ENCODE measurements around the gene CBLN4. TPM values are rescaled to one million over a fixed set of nuclear protein-coding genes. Genes with fewer than 3 reads are reported as not detected.

Gene CBLN4
- total and polyA plus RNA-seq, 2 of the 8 experiments (the other 6 are each of a cell fraction or from before 2014, with no cell fraction given), result 0.03 to 0.13 TPM

DNA sequence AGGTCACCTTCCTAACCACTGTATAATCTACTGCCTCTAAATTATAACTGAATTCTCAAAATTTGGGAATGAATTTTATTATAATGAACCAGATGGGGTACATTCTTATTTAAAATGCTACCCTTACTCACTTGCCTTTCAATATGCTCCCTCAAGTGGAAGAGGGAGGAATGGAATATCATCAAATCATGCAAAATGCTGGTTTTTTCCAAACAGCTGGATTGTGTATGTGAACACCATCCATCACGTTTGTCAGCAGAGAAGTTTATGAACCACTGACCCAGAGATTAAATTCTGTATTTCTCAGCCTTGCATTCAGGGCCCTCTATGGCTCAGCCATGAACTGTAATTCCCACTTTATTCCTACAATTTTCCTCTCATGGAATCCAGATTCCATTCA is 40.5 kb downstream of the CBLN4 start:
- Histone ChIP-seq H2BK120ac (replicated peaks; ENCODE audit: low read depth, low read length) (no peak overlapping the region), H3K56ac (replicated peaks; ENCODE audit: insufficient read length, low read depth, low read length) (no peak overlapping the region), H3K9ac (replicated peaks in 1 of 4; ENCODE audit: extremely low read depth in 1 of 4, low read depth in 3 of 4, low read length in 3 of 4) (no peak overlapping the region), H3K18ac (ENCODE audit: extremely low read depth, low read length) (no peak overlapping the region), H2BK5ac (ENCODE audit: low read depth, low read length) (no peak overlapping the region), H4K8ac (ENCODE audit: extremely low read depth, insufficient read depth, low read length) (no peak overlapping the region), H2BK20ac (ENCODE audit: low read length) (no peak overlapping the region), H3K27me3 (replicated peaks in 1 of 4; ENCODE audit: control insufficient read depth in 3 of 4, extremely low read depth in 1 of 4, insufficient read depth in 3 of 4, low read length in 3 of 4) (no peaks in the 10 kb centered on the region), H3K14ac (ENCODE audit: insufficient read length) (no peak overlapping the region), H2AK5ac (ENCODE audit: low read depth, low read length) (no peak overlapping the region), H3K9me3 (ENCODE audit: insufficient read depth in 2 of 2, low read depth in 1 of 2, low read length in 1 of 2) (peaks cover 68 to 78% of the 10 kb centered on the region in 2 experiments), H2AFZ (ENCODE audit: low read length) (no peak overlapping the region), H2BK12ac (ENCODE audit: low read depth, low read length) (no peak overlapping the region), H2BK15ac (ENCODE audit: low read length) (no peak overlapping the region), H4K5ac (ENCODE audit: insufficient read length, low read depth, low read length) (no peak overlapping the region), H3K23ac (ENCODE audit: insufficient read length) (no peak overlapping the region), H3K4me2 (ENCODE audit: insufficient read depth in 1 of 2, low read depth in 2 of 2, low read length in 2 of 2) (no peak overlapping the region), H3K4ac (replicated peaks; ENCODE audit: insufficient read length, low read depth, low read length) (no peak overlapping the region), H3K79me2 (ENCODE audit: control insufficient read depth in 1 of 2, insufficient read depth in 2 of 2, low read length in 2 of 2) (no peaks in the 10 kb centered on the region), H3K27ac (ENCODE audit: low read depth, low read length) (no peak overlapping the region), H3K79me1 (ENCODE audit: low read depth, low read length) (no peaks in the 10 kb centered on the region), H3K4me3 (ENCODE audit: extremely low read depth in 1 of 4, insufficient read depth in 2 of 4, low read depth in 3 of 4, low read length in 4 of 4) (no peak overlapping the region), H3K4me1 (replicated peaks in 1 of 4; ENCODE audit: control insufficient read depth in 3 of 4, insufficient read depth in 4 of 4, low read length in 3 of 4) (no peaks in the 10 kb centered on the region), H3K23me2 (ENCODE audit: low read depth, low read length) (no peaks in the 10 kb centered on the region), H4K20me1 (replicated peaks in 1 of 2; ENCODE audit: control insufficient read depth in 1 of 2, insufficient read depth in 2 of 2, low read length in 2 of 2) (no peaks in the 10 kb centered on the region), H4K91ac (replicated peaks; ENCODE audit: insufficient read length, low read length) (no peak overlapping the region), H3K36me3 (ENCODE audit: control insufficient read depth in 2 of 4, insufficient read depth in 4 of 4, low read length in 3 of 4) (no peaks in the 10 kb centered on the region)
- FAIRE-seq (no peak), DNase-seq (ENCODE audit: low read depth in 1 of 2, low spot score in 2 of 2) (no peak)
- ChIA-PET CTCF (ENCODE audit: partially characterized antibody) (no interaction called here), POLR2A (ENCODE audit: partially characterized antibody) (no interaction called here)
- 47% methylated on average over 1 of the region's 1 CpG; no CpG with 5 or more reads in 1 of the 2 experiments for WGBS, 2 experiments (ENCODE audit: extremely low coverage in 1 of 2, insufficient coverage in 1 of 2, insufficient read length in 1 of 2, insufficient replicate concordance in 2 of 2, low coverage in 1 of 2, low lambda C conversion rate in 2 of 2, missing lambda C conversion rate in 1 of 2)
- TF ChIP-seq CTCF (IDR thresholded peaks at IDR 0.05; ENCODE audit: control extremely low read depth in 1 of 3, insufficient read depth in 1 of 3, low read depth in 1 of 3, low read length in 3 of 3), result no peak
- no peak for TF ChIP-seq POU5F1 (IDR thresholded peaks at IDR 0.05; ENCODE audit: low read depth, low read length)
- TF ChIP-seq POLR2A (IDR thresholded peaks at IDR 0.05; ENCODE audit: control extremely low read depth in 1 of 2, low read depth in 2 of 2, low read length in 2 of 2), result no peak
- no peak for TF ChIP-seq FOSL1 (IDR thresholded peaks at IDR 0.05; ENCODE audit: insufficient read depth, low read depth, low read length)
- TF ChIP-seq CTBP2 (IDR thresholded peaks at IDR 0.05; ENCODE audit: borderline replicate concordance, insufficient read depth, insufficient read length, low read length), result no peak
- TF ChIP-seq NRF1 (IDR thresholded peaks at IDR 0.05; ENCODE audit: low read depth, low read length), result no peak
- no peak for TF ChIP-seq BRCA1 (IDR thresholded peaks at IDR 0.05; ENCODE audit: low read depth, low read length)
- no peak for TF ChIP-seq SUZ12 (IDR thresholded peaks at IDR 0.05; ENCODE audit: low read length)
- TF ChIP-seq CHD2 (IDR thresholded peaks at IDR 0.05; ENCODE audit: low read length), result no peak
- TF ChIP-seq ASH2L (IDR thresholded peaks at IDR 0.05; ENCODE audit: low read length), result no peak
- TF ChIP-seq, protein P1, sequence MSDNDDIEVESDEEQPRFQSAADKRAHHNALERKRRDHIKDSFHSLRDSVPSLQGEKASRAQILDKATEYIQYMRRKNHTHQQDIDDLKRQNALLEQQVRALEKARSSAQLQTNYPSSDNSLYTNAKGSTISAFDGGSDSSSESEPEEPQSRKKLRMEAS (IDR thresholded peaks at IDR 0.05), result no peak
- no peak for TF ChIP-seq JUND (IDR thresholded peaks at IDR 0.05; ENCODE audit: low read length)
- TF ChIP-seq ZNF274 (IDR thresholded peaks at IDR 0.05; ENCODE audit: borderline replicate concordance, extremely low read depth, low read length), result no peak

All from H1 (cell line).